Loucy (cell line): ENCODE measurements around the gene GRHL1.

Experiments used
- H2AFZ ChIP-seq: fragments of 200-600 bp; sonication (generic); 2 replicates; pipeline ENCODE4 v1.6.0; 2016; ENCODE audit warnings: antibody characterized with exemption, mild to moderate bottlenecking, low read length, moderate library complexity
- H3F3A ChIP-seq: fragments of 200-600 bp; 2 replicates; pipeline ENCODE4 v1.6.0; 2016; ENCODE audit warnings: antibody characterized with exemption, low read depth, mild to moderate bottlenecking
- H3K27me3 ChIP-seq: fragments of 200-600 bp; sonication (generic); 2 replicates; pipeline ENCODE4 v1.6.1; 2014; ENCODE audit warnings: low read length, mild to moderate bottlenecking; ENCODE audit not compliant: insufficient read depth, poor library complexity, severe bottlenecking
- H3K36me3 ChIP-seq: fragments of 200-600 bp; sonication (generic); 2 replicates; pipeline ENCODE4 v1.6.1; 2016; ENCODE audit warnings: low read length; ENCODE audit not compliant: insufficient read depth
- H3K4me1 ChIP-seq: fragments of 200-600 bp; sonication (generic); 2 replicates; pipeline ENCODE4 v1.5.1; 2014; ENCODE audit warnings: low read length, mild to moderate bottlenecking; ENCODE audit not compliant: insufficient read depth, poor library complexity, severe bottlenecking
- H3K4me2 ChIP-seq: fragments of 200-600 bp; sonication (generic); 2 replicates; pipeline ENCODE4 v1.6.0; 2014; ENCODE audit warnings: antibody characterized with exemption, low read length, low read depth, mild to moderate bottlenecking; ENCODE audit not compliant: poor library complexity, severe bottlenecking
- H3K4me3 ChIP-seq: fragments of 200-600 bp; sonication (generic); 2 replicates; pipeline ENCODE4 v1.5.1; 2014; ENCODE audit warnings: low read length, mild to moderate bottlenecking, mixed read lengths; ENCODE audit not compliant: poor library complexity, severe bottlenecking
- H3K79me2 ChIP-seq: fragments of 200-600 bp; sonication (generic); 2 replicates; pipeline ENCODE4 v1.6.1; 2014; ENCODE audit warnings: low read length; ENCODE audit not compliant: insufficient read depth
- H3K9ac ChIP-seq: fragments of 200-600 bp; sonication (generic); 2 replicates; pipeline ENCODE4 v1.6.0; 2014; ENCODE audit warnings: mild to moderate bottlenecking, low read depth, low read length, moderate library complexity; ENCODE audit not compliant: poor library complexity, severe bottlenecking
- H3K9me2 ChIP-seq: fragments of 200-600 bp; sonication (generic); replicated peaks from 2 replicates; pipeline ENCODE4 v1.6.1; 2016; ENCODE audit warnings: low read depth, low read length, mixed read lengths
- H3K9me3 ChIP-seq: fragments of 200-600 bp; sonication (generic); 2 replicates; pipeline ENCODE4 v1.6.1; 2014; ENCODE audit warnings: mild to moderate bottlenecking, antibody characterized with exemption, low read length, low read depth; ENCODE audit not compliant: insufficient read depth
- H4K20me1 ChIP-seq: fragments of 200-600 bp; sonication (generic); 2 replicates; pipeline ENCODE4 v1.6.0; 2014; ENCODE audit warnings: antibody characterized with exemption, low read length, mild to moderate bottlenecking; ENCODE audit not compliant: insufficient read depth, poor library complexity, severe bottlenecking
- CTCF ChIP-seq: fragments of 200-600 bp; sonication (generic); conservative IDR thresholded peaks from 2 replicates; pipeline ENCODE4 v1.5.1; 2014; ENCODE audit warnings: mild to moderate bottlenecking, antibody characterized with exemption, low read length
- EZH2phosphoT487 ChIP-seq: fragments of 200-600 bp; IDR thresholded peaks from 2 replicates; pipeline ENCODE4 v1.6.1; 2018; ENCODE audit warnings: antibody characterized with exemption, mild to moderate bottlenecking, moderate library complexity, borderline replicate concordance

Gene GRHL1

GRCh38 chr2:10016802-10017258 lies 65.3 kb downstream of the GRHL1 start:
- no peaks in the 10 kb centered on the region for H3K79me2 ChIP-seq
- H4K20me1 ChIP-seq = no peaks in the 10 kb centered on the region
- no peak overlapping the region for H3K9ac ChIP-seq
- no peaks in the 10 kb centered on the region; the same call in 1 of the 2 replicates for H3K9me3 ChIP-seq
- no peaks in the 10 kb centered on the region for H3K4me1 ChIP-seq
- H3K27me3 ChIP-seq = no peaks in the 10 kb centered on the region
- H3K4me2 ChIP-seq = no peak overlapping the region
- TF ChIP-seq CTCF = no peak
- TF ChIP-seq EZH2phosphoT487 = no peak
- no peaks in the 10 kb centered on the region for H3K36me3 ChIP-seq
- no peak overlapping the region for H3K4me3 ChIP-seq
- no peaks in the 10 kb centered on the region for H3K9me2 ChIP-seq
- no peaks in the 10 kb centered on the region for H3F3A ChIP-seq
- H2AFZ ChIP-seq = no peak overlapping the region

DNA sequence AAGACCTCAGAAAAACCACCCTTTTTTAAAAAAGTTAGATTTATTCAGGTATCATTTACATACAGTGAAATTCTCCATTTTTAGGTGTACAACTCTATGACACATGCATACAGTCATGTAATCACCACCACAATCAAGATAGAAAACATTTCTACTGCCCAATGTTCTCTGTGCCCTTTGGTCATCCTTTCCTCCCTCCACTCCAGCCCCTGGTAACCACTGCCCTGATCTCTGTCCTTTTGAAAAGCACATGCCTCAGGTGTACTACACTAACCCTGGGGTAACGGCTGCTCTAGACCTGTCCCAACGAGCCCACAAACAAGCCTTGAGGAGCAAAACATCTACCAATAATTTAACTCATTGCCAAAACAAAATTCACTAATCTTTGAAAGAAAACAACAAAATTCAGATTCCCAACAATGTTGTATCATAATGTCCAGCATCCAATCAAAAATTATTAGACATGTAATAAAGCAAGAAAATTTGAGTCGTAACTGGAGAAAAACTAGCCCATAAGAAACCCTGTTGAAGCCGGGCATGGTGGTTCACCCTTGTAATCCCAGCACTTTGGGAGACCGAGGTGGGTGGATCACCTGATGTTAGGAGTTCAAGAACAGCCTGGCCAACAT lies 65.9 kb downstream of the GRHL1 start:
- Histone ChIP-seq H3F3A (no peaks in the 10 kb centered on the region), H3K36me3 (no peaks in the 10 kb centered on the region), H3K9me3 (no peaks in the 10 kb centered on the region; the same call in 1 of the 2 replicates), H3K9me2 (no peaks in the 10 kb centered on the region), H2AFZ (no peak overlapping the region), H3K27me3 (no peaks in the 10 kb centered on the region), H3K79me2 (no peaks in the 10 kb centered on the region), H3K4me1 (no peaks in the 10 kb centered on the region), H3K9ac (no peak overlapping the region), H3K4me2 (no peak overlapping the region), H3K4me3 (no peak overlapping the region), H4K20me1 (no peaks in the 10 kb centered on the region)
- TF ChIP-seq EZH2phosphoT487 = no peak
- no peak for TF ChIP-seq CTCF

DNA sequence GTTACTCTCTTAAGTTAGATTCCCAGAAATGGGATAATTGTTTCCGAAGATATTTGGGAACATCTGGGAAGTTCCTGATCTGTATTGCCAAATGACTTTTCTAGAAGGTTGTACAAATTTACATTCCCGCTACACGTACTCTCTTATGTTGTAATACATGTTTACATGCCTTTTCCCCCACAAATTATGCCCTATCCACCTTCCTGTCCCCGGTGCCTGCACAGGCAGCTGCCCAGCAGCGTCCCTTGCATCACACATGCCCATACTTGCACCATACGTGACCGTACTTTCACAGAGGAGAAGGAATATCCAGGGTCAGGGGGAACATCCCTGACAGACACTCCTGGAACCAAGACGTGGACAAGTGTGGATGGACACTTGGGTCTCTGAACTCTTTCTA lies 67.7 kb downstream of the GRHL1 start:
- no peak overlapping the region for H2AFZ ChIP-seq

More for the DNA sequence above, 67.7 kb downstream of the GRHL1 start:
- Histone ChIP-seq H3K4me2 (no peak overlapping the region), H3F3A (no peaks in the 10 kb centered on the region), H3K4me3 (no peak overlapping the region), H4K20me1 (no peaks in the 10 kb centered on the region), H3K9ac (no peak overlapping the region), H3K79me2 (no peaks in the 10 kb centered on the region), H3K9me2 (no peaks in the 10 kb centered on the region), H3K9me3 (no peaks in the 10 kb centered on the region), H3K4me1 (no peaks in the 10 kb centered on the region), H3K27me3 (no peaks in the 10 kb centered on the region), H3K36me3 (no peaks in the 10 kb centered on the region)
- TF ChIP-seq EZH2phosphoT487 (no peak), CTCF (no peak)
